SK-N-MC (cell line): ENCODE results near the gene FOXP1.

Experiments
- EZH2 ChIP-seq: fragments of 200-600 bp; sonication (generic); IDR thresholded peaks from one replicate; pipeline ENCODE4 v1.6.1; 2017; ENCODE audit warnings: antibody characterized with exemption
- POLR2AphosphoS5 ChIP-seq: IDR thresholded peaks from 2 replicates; pipeline ENCODE4 v1.6.1; 2012; ENCODE audit warnings: mild to moderate bottlenecking, low read depth, low read length, borderline replicate concordance

- TF ChIP-seq EZH2, result no peak
- TF ChIP-seq POLR2AphosphoS5, result no peak
Measured at GRCh38 chr3:71330505-71330904, 253.0 kb downstream of the FOXP1 start.
